OCI-LY7 (cell line): ENCODE data around the gene IGFBP6.

Source experiments
- EZH2phosphoT487 ChIP-seq: fragments of 200-600 bp; sonication (generic); IDR thresholded peaks from 2 replicates; pipeline ENCODE4 v1.6.1; 2018; ENCODE audit warnings: low read depth, borderline replicate concordance, mild to moderate bottlenecking, mixed run types, antibody characterized with exemption, low read length, moderate library complexity, mixed read lengths
- TF ChIP-seq, protein P1 (sequence below): fragments of 200-600 bp; sonication (generic); conservative IDR thresholded peaks from 2 replicates; pipeline ENCODE4 v1.5.1; 2014; ENCODE audit warnings: mild to moderate bottlenecking, antibody characterized with exemption, low read length, moderate library complexity, mixed read lengths

DNA sequence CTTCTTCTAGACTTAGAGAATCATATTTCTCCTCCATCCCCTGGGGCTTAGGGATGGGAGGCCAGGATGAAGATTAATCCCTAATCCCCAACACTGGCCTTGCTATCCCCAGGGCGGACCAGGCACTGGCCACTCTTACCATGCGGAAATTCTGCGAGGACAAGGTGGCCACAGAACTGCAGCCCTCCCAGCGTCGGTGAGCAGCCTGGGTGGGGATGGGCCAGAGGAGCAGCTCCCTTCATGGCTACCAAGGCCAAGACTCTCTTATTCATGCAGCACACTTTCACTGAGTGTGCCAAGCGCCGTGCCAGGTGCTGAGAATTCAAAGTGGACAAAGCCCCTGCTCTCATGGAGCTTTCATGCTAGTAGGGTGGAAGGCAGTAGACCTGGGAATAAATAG is 40.6 kb upstream of the IGFBP6 start:
- TF ChIP-seq, protein P1, sequence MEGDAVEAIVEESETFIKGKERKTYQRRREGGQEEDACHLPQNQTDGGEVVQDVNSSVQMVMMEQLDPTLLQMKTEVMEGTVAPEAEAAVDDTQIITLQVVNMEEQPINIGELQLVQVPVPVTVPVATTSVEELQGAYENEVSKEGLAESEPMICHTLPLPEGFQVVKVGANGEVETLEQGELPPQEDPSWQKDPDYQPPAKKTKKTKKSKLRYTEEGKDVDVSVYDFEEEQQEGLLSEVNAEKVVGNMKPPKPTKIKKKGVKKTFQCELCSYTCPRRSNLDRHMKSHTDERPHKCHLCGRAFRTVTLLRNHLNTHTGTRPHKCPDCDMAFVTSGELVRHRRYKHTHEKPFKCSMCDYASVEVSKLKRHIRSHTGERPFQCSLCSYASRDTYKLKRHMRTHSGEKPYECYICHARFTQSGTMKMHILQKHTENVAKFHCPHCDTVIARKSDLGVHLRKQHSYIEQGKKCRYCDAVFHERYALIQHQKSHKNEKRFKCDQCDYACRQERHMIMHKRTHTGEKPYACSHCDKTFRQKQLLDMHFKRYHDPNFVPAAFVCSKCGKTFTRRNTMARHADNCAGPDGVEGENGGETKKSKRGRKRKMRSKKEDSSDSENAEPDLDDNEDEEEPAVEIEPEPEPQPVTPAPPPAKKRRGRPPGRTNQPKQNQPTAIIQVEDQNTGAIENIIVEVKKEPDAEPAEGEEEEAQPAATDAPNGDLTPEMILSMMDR = no peak
- TF ChIP-seq EZH2phosphoT487 = no peak
